Subcutaneous adipose tissue (tissue), 4 donors: ENCODE data around the gene NTN5. TPM values are rescaled to one million over a fixed set of nuclear protein-coding genes. Genes with fewer than 3 reads are reported as not detected.

Experiments used
- total RNA-seq, 4 donors: library from RNA; depleted of rRNA; stranded (reverse); fragments of >200 nt; gene quantifications; one replicate each; pipeline ENCODE4 v1.1.0, GENCODE V29; 2016
- TF ChIP-seq, protein P1 (sequence below): fragments of 450-650 bp; IDR thresholded peaks from one replicate; pipeline ENCODE4 v1.5.1; 2016; ENCODE audit warnings: low read depth, mild to moderate bottlenecking, control low read depth, antibody characterized with exemption, moderate library complexity

NTN5 gene
- total RNA-seq, 4 donors from 2014 or later = 1.5 TPM; not detected in 3

- TF ChIP-seq, protein P1, sequence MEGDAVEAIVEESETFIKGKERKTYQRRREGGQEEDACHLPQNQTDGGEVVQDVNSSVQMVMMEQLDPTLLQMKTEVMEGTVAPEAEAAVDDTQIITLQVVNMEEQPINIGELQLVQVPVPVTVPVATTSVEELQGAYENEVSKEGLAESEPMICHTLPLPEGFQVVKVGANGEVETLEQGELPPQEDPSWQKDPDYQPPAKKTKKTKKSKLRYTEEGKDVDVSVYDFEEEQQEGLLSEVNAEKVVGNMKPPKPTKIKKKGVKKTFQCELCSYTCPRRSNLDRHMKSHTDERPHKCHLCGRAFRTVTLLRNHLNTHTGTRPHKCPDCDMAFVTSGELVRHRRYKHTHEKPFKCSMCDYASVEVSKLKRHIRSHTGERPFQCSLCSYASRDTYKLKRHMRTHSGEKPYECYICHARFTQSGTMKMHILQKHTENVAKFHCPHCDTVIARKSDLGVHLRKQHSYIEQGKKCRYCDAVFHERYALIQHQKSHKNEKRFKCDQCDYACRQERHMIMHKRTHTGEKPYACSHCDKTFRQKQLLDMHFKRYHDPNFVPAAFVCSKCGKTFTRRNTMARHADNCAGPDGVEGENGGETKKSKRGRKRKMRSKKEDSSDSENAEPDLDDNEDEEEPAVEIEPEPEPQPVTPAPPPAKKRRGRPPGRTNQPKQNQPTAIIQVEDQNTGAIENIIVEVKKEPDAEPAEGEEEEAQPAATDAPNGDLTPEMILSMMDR = no peak
Observed at GRCh38 chr19:48632692-48633147, 40.1 kb downstream of the NTN5 start.

- TF ChIP-seq, protein P1 = no peak
Observed at GRCh38 chr19:48631225-48631624, 41.6 kb downstream of the NTN5 start.

DNA sequence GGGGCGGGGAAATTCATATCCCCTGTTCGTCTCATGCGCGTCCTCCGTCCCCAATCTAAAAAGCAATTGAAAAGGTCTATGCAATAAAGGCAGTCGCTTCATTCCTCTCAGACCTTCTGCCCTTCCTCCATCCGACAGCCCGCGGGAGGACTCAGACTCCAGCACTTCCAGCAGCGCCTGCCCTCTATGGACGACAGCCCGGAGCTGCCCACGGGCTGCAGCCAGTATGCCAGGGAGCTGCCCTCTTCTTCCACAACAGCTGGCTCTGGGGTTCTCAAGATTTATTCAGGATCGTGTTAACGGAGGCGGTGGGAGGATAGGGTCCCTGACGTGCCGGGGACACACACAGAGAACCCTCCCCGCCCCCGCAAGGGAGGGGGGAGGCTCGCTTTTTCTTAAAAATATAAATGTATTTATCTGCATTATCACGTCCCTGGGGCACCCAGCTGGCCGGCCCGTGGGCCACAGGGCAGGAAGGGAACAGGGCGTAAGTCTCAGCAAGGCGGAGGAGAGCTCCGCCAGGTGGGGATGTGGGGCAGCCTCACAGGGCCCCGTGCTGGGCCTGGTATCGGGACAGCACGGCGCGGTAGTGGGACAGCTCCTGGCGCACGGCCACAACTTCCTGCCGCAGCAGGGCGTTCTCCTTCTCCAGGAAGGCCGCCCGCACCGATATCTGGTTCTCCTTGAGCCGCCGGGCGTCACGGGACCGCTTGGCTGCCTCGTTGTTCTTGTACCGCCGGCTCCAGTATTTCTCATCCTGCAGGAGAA, 42.3 kb downstream of the NTN5 start:
- TF ChIP-seq, protein P1 = no peak

DNA sequence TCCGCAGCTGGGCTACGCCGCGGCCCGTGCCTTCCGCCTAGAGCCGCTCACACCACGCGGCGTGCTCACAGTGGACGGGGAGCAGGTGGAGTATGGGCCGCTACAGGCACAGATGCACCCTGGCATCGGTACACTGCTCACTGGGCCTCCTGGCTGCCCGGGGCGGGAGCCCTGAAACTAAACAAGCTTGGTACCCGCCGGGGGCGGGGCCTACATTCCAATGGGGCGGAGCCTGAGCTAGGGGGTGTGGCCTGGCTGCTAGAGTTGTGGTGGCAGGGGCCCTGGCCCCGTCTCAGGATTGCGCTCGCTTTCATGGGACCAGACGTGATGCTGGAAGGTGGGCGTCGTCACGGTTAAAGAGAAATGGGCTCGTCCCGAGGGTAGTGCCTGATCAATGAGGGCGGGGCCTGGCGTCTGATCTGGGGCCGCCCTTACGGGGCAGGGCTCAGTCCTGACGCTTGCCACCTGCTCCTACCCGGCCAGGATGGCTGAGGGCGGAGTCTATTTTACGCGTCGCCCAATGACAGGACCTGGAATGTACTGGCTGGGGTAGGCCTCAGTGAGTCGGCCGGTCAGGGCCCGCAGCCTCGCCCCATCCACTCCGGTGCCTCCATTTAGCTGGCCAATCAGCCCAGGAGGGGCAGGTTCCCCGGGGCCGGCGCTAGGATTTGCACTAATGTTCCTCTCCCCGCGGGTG, 43.1 kb downstream of the NTN5 start:
- TF ChIP-seq, protein P1 = no peak

- TF ChIP-seq, protein P1 = no peak
Observed at GRCh38 chr19:48629297-48629598, 43.6 kb downstream of the NTN5 start.

DNA sequence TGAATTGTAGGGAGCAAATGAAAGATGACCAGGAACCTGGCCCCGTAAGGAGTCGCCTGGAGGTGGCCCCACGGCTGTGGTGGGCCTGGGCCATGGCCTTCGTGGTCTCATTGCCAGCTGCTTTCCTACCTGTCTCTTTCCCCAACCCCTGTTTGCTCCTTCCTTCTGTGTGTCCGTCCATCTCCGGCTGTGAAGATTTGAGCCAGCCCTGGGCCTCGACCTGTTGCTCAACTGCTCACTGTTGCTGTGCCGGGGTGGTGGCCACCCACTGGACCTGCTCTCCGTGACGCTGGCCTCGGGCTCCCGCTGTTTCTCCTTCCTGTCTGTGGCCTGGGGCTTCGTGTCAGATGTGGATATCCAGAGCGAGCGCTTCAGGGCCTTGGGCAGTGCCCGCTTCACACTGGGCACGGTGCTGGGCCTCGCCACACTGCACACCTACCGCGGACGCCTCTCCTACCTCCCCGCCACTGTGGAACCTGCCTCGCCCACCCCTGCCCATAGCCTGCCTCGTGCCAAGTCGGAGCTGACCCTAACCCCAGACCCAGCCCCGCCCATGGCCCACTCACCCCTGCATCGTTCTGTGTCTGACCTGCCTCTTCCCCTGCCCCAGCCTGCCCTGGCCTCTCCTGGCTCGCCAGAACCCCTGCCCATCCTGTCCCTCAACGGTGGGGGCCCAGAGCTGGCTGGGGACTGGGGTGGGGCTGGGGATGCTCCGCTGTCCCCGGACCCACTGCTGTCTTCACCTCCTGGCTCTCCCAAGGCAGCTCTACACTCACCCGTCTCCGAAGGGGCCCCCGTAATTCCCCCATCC, 44.1 kb downstream of the NTN5 start:
- TF ChIP-seq, protein P1 = no peak

GRCh38 chr19:48627865-48628314, 44.9 kb downstream of the NTN5 start:
- TF ChIP-seq, protein P1 = no peak
